Kidney (tissue), 14 donors: ENCODE data around the gene PAGR1. TPM values are rescaled to one million over a fixed set of nuclear protein-coding genes. Genes with fewer than 3 reads are reported as not detected.

Source experiments
- DNase-seq, 5 donors: peaks; one replicate each; pipeline ENCODE4 v3.0.0-alpha.2; 2013 to 2020
- FAIRE-seq: peaks from 2 replicates; lab custom pipeline; 2012; peaks lifted over from hg19 to GRCh38; lab: Jason Lieb, UNC
- H3K27ac ChIP-seq, 2 donors: one replicate each; pipeline ENCODE4 v1.7.0; 2013; ENCODE audit warnings: low read depth in 2 of 2, low read length in 2 of 2, inconsistent platforms in 1 of 2
- H3K27me3 ChIP-seq: one replicate; pipeline ENCODE4 v1.7.1; 2013; ENCODE audit warnings: low read length, inconsistent platforms; ENCODE audit not compliant: control insufficient read depth, insufficient read depth
- H3K36me3 ChIP-seq, 3 donors: one replicate each; pipeline versions ENCODE4 v1.7.0 to v1.7.1; 2013; ENCODE audit warnings: low read length in 3 of 3, control low read depth in 1 of 3, inconsistent platforms in 1 of 3; ENCODE audit not compliant: insufficient read depth in 3 of 3, control insufficient read depth in 2 of 3
- H3K4me1 ChIP-seq, 3 donors: one replicate each; pipeline versions ENCODE4 v1.7.0 to v1.7.1; 2013; ENCODE audit warnings: low read length in 3 of 3, inconsistent platforms in 1 of 3, low read depth in 1 of 3; ENCODE audit not compliant: control insufficient read depth in 2 of 3, insufficient read depth in 2 of 3
- H3K4me3 ChIP-seq, 3 donors: one replicate each; pipeline versions ENCODE4 v1.7.0 to v1.8.1; 2013; ENCODE audit warnings: low read length in 3 of 3, control low read depth in 1 of 3, inconsistent platforms in 1 of 3
- H3K9ac ChIP-seq, 3 donors: one replicate each; pipeline versions ENCODE4 v1.7.0 to v1.7.1; 2013; ENCODE audit warnings: low read length in 3 of 3, control low read depth in 1 of 3, inconsistent platforms in 1 of 3
- H3K9me3 ChIP-seq, 3 donors: one replicate each; pipeline versions ENCODE4 v1.7.0 to v1.7.1; 2013; ENCODE audit warnings: low read length in 3 of 3, control low read depth in 1 of 3, inconsistent platforms in 1 of 3; ENCODE audit not compliant: control insufficient read depth in 2 of 3, insufficient read depth in 1 of 3
- CTCF ChIP-seq: IDR thresholded peaks from 3 replicates; pipeline ENCODE4 v1.5.1; 2012; ENCODE audit warnings: mild to moderate bottlenecking, moderate library complexity, borderline replicate concordance; ENCODE audit not compliant: insufficient read depth; ENCODE audit errors: extremely low read depth
- intact Hi-C: fragments of 100-400 bp; cut with DNase I; formaldehyde crosslinking; loops from one replicate; pipeline ENCODE4 v1.11.1; 2022
- polyA plus RNA-seq: library from polyadenylated mRNA; stranded (reverse); fragments of 350-450 nt; fragmentation: Illumina TruSeq; extraction: RNeasy Lipid Tissue Mini Kit (QIAGEN cat#74804); gene quantifications from one replicate; pipeline ENCODE4 v1.2.3, GENCODE V29; 2014; ENCODE audit warnings: low read depth, low replicate concordance; ENCODE audit not compliant: insufficient read depth
- total RNA-seq: library from RNA; stranded (reverse); fragmentation: NEBNext Ultra II Directional; extraction: Animal tissue kit (Norgen Biotek cat#: 25700); gene quantifications from one replicate; pipeline ENCODE4 v1.2.1, GENCODE V29; 2021
- donor health status: control.
- donor health status: control.
- donor health status: control.
- donor health status: control.
- donor health status: control.
- donor health status: DM: yes; HTN: yes; CAD: no.
- donor health status: Normal renal cell carcinoma (clear cell type).

Gene PAGR1
- total and polyA plus RNA-seq, 2 donors from 2014 or later, result 23.5 to 30.0 TPM

- no peaks in the 10 kb centered on the region for H3K27me3 ChIP-seq
- H3K4me3 ChIP-seq, result no peak overlapping the region
- no peaks in the 10 kb centered on the region for H3K4me1 ChIP-seq
- FAIRE-seq (no peak), DNase-seq (no peak)
- no peak for TF ChIP-seq CTCF
- H3K36me3 ChIP-seq, result peaks cover 0 to 59% (median 31%) of the 10 kb centered on the region in 3 donors
- H3K9me3 ChIP-seq, result no peaks in the 10 kb centered on the region
- intact Hi-C loops, result no loop called here
- H3K9ac ChIP-seq, result no peak overlapping the region
- no peak overlapping the region for H3K27ac ChIP-seq
Observed at GRCh38 chr16:29840240-29840639, 24.3 kb downstream of the PAGR1 start.

GRCh38 chr16:29841631-29842030, 25.7 kb downstream of the PAGR1 start:
- no peak for TF ChIP-seq CTCF
- intact Hi-C loops, result no loop called here
- FAIRE-seq (no peak), DNase-seq (no peak)
- H3K36me3 ChIP-seq, result peaks cover 0 to 67% (median 40%) of the 10 kb centered on the region in 3 donors
- no peaks in the 10 kb centered on the region for H3K27me3 ChIP-seq
- H3K9ac ChIP-seq, result no peak overlapping the region
- H3K9me3 ChIP-seq, result no peaks in the 10 kb centered on the region
- no peak overlapping the region for H3K4me3 ChIP-seq
- H3K4me1 ChIP-seq, result no peaks in the 10 kb centered on the region
- no peak overlapping the region for H3K27ac ChIP-seq

- Histone ChIP-seq H3K27ac (no peak overlapping the region), H3K4me1 (no peaks in the 10 kb centered on the region), H3K9ac (no peak overlapping the region), H3K9me3 (no peaks in the 10 kb centered on the region), H3K36me3 (peaks cover 0 to 64% (median 40%) of the 10 kb centered on the region in 3 donors), H3K4me3 (no peak overlapping the region), H3K27me3 (no peaks in the 10 kb centered on the region)
- intact Hi-C loops, result no loop called here
- DNase-seq (no peak), FAIRE-seq (no peak)
- TF ChIP-seq CTCF, result no peak
Observed at GRCh38 chr16:29842732-29843346, 26.9 kb downstream of the PAGR1 start.

GRCh38 chr16:29843931-29844330, 28.0 kb downstream of the PAGR1 start:
- Histone ChIP-seq H3K27me3 (no peaks in the 10 kb centered on the region), H3K4me3 (no peak overlapping the region), H3K9ac (no peak overlapping the region), H3K4me1 (no peaks in the 10 kb centered on the region), H3K27ac (no peak overlapping the region), H3K9me3 (no peaks in the 10 kb centered on the region), H3K36me3 (peaks cover 0 to 56% (median 38%) of the 10 kb centered on the region in 3 donors)
- no peak for FAIRE-seq
- no peak for TF ChIP-seq CTCF
- intact Hi-C loops, result no loop called here
- no peak for DNase-seq
